Heart right ventricle (tissue), 16 donors: ENCODE results near the gene PCGF5. TPM values are rescaled to one million over a fixed set of nuclear protein-coding genes. Genes with fewer than 3 reads are reported as not detected.
A peak's percentile ranks its signal among the peaks of the same experiment; 100 is the strongest.

Experiments used
- ATAC-seq, 8 donors: fragments of 200-7000 bp; cut with Tn5 transposase; one replicate each; pipeline ENCODE4 v1.9.1; 2020; ENCODE audit warnings: mild to moderate bottlenecking in 8 of 8, moderate library complexity in 8 of 8, moderate number of reproducible peaks in 1 of 8
- DNase-seq, 2 donors: peaks; one replicate each; pipeline ENCODE4 v3.0.0-alpha.2; 2020
- H3K27ac ChIP-seq, 10 donors: fragments of 200-600 bp; sonication (generic) in 2 of 10; one replicate each; pipeline versions ENCODE4 v1.5.0 to v1.8.0; 2020 to 2022; ENCODE audit warnings: mild to moderate bottlenecking in 3 of 10
- H3K27me3 ChIP-seq, 7 donors: fragments of 200-600 bp; one replicate each; pipeline ENCODE4 v1.8.0; 2021 to 2022; ENCODE audit warnings: mild to moderate bottlenecking in 2 of 7
- H3K36me3 ChIP-seq, 9 donors: fragments of 200-600 bp; sonication (generic) in 1 of 9; one replicate each; pipeline versions ENCODE4 v1.5.0 to v1.8.0; 2020 to 2022; ENCODE audit warnings: mild to moderate bottlenecking in 2 of 9
- H3K4me1 ChIP-seq, 9 donors: fragments of 200-600 bp; sonication (generic) in 1 of 9; one replicate each; pipeline versions ENCODE4 v1.5.0 to v1.8.0; 2020 to 2022; ENCODE audit warnings: mild to moderate bottlenecking in 4 of 9
- H3K4me3 ChIP-seq, 10 donors: fragments of 200-600 bp; sonication (generic) in 2 of 10; one replicate each; pipeline versions ENCODE4 v1.5.0 to v1.8.0; 2020 to 2022; ENCODE audit warnings: mild to moderate bottlenecking in 7 of 10, moderate library complexity in 2 of 10
- H3K9me3 ChIP-seq, 11 donors: fragments of 200-600 bp in 10 of 11; sonication (generic) in 2 of 11; one replicate each; pipeline versions ENCODE4 v1.5.0 to v1.8.0; 2013 to 2022; ENCODE audit warnings: mild to moderate bottlenecking in 2 of 11, control low read depth in 1 of 11, moderate library complexity in 1 of 11
- WGBS, 2 donors: extraction: QIAGEN DNeasy Blood & Tissue Kit; methylation state at CpG; one replicate each; pipeline ENCODE4 v1.1.7; 2013; ENCODE audit warnings: inconsistent platforms in 1 of 2; 5-methylcytosine and 5-hydroxymethylcytosine counted together
- intact Hi-C, 10 donors: fragments of 100-400 bp; cut with DNase I; formaldehyde crosslinking; loops; one replicate each; pipeline versions ENCODE4 v1.11.1 to v1.14.2; 2022
- polyA plus RNA-seq, 2 donors: library from polyadenylated mRNA; stranded (reverse); fragments of 200-250 nt; gene quantifications; one replicate each; pipeline ENCODE4 v1.2.3, GENCODE V29; 2013
- total RNA-seq, 10 donors: library from RNA; stranded (reverse); fragmentation: NEBNext Ultra II Directional in 3 of 10; extraction: Animal tissue kit (Norgen Biotek cat#: 25700) in 3 of 10; gene quantifications; one replicate each; pipeline versions ENCODE4 v1.2.1 to v1.2.4, GENCODE V29; 2021 to 2023
- TF ChIP-seq, protein P1 (sequence below), 9 donors: fragments of 200-600 bp; sonication (generic) in 2 of 9; IDR thresholded peaks; one replicate each; pipeline versions ENCODE4 v1.5.0 to v1.8.0; 2021 to 2022; ENCODE audit warnings: antibody characterized with exemption in 9 of 9, mild to moderate bottlenecking in 5 of 9, moderate library complexity in 1 of 9
- donor health status: Arrhythmogenic right ventricular cardiomyopathy.
- donor health status: ischemic (EF 13 %, LVEDD 7.1; RV severe dilation, severe dysfunction).
- donor health status: healthy with polysubstance abuse.
- donor health status: DM: no; HTN: yes; CAD: no.
- donor health status: DM: no; HTN: no; CAD: no.
- donor health status: ischemic (EF 25% LVEDD 6.9; RV normal size, moderate dysfunction).
- donor health status: ischemic (EF 25% LVEDD 5.7; RV mildly dilated, moderate dysfunction).
- donor health status: healthy.
- donor health status: DM: yes; HTN: yes; CAD: no.
- donor health status: Ischemic cardiomyopathy.
- donor health status: ischemic (EF 35%, LVEDD 5.7; RV mildly dilated, moderate dysfunction).
- donor health status: nonischemic (EF 11% LVEDD 7.7; RV severe dilation, severe dysfunction).
- donor health status: DM: yes; HTN: yes; CAD: no.
- donor health status: PGD.
- donor health status: ischemic (EF 29% LVEDD 5.4; RV normal size, mild dysfunction).
- donor health status: nonischemic (EF 23%, LVEDD 6.1; RV moderate dilation, normal function).

PCGF5 gene
- total and polyA plus RNA-seq, 12 donors, result 46.2 to 104 (median 76.5) TPM

DNA sequence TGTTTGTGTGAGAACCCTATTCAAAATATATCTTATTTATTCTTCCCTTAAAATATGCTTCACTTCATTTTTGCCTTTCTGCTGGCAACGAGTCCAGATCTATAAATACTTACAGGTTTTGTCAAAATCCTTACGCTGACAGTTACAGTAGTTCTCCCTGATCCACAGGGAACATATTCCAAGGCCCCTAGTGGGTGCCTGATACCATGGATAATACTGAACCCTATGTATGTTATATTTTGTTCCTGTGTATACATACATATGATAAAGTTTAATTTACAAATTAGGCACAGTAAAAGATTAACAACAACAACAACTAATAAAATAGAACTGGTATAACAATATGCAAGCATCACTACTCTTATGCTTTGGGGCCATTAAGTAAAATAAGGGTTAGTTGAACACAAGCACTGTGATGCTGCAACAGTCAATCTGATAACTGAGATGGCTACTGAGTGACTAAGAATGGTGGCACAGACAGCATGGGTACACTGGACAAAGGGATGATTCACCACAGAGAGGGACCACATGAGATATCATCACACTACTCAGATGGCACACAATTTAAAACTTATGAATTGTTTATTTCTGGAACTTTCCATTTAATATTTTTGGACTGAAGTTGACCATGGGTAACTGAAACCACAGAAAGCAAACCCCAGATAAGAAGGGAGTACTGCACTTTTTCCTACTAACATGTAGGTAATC lies 29.4 kb upstream of the PCGF5 start:
- peak in 2 of 8 donors; percentile 30 to 55 for ATAC-seq
- no peaks in the 10 kb centered on the region for H3K9me3 ChIP-seq
- H3K27ac ChIP-seq, result peak overlapping the region in 3 of 10 donors; percentile 15 to 45 (median 33)
- H3K4me3 ChIP-seq, result no peak overlapping the region
- intact Hi-C loops, result no loop called here
- no peaks in the 10 kb centered on the region for H3K27me3 ChIP-seq
- H3K36me3 ChIP-seq, result no peaks in the 10 kb centered on the region
- no peak for DNase-seq
- TF ChIP-seq, protein P1, sequence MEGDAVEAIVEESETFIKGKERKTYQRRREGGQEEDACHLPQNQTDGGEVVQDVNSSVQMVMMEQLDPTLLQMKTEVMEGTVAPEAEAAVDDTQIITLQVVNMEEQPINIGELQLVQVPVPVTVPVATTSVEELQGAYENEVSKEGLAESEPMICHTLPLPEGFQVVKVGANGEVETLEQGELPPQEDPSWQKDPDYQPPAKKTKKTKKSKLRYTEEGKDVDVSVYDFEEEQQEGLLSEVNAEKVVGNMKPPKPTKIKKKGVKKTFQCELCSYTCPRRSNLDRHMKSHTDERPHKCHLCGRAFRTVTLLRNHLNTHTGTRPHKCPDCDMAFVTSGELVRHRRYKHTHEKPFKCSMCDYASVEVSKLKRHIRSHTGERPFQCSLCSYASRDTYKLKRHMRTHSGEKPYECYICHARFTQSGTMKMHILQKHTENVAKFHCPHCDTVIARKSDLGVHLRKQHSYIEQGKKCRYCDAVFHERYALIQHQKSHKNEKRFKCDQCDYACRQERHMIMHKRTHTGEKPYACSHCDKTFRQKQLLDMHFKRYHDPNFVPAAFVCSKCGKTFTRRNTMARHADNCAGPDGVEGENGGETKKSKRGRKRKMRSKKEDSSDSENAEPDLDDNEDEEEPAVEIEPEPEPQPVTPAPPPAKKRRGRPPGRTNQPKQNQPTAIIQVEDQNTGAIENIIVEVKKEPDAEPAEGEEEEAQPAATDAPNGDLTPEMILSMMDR (IDR thresholded peaks at IDR 0.05), result no peak
- H3K4me1 ChIP-seq, result peaks cover 0 to 63% (median 34%) of the 10 kb centered on the region in 9 donors
- 38 to 66% methylated on average over 2 of the region's 2 CpGs for WGBS, 2 donors

DNA sequence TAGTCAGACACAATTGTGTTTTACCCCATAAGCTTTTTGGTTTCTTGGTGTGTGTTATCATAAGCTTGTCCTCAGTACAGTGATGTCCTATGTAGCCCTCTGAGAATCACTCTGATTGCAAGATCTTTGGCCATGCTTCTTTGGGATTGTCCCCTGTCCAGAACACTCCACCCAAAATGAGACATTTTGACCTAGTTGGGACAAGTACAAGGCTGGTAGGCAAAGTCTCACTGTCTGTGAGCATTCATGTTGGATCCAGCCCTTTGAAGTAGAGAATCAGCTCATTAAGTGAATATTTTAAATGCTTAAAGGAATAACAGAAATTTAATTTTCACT lies 28.9 kb upstream of the PCGF5 start:
- Histone ChIP-seq H3K27ac (peak overlapping the region in 1 of 10 donors; percentile 13), H3K4me3 (no peak overlapping the region), H3K27me3 (no peaks in the 10 kb centered on the region), H3K36me3 (no peaks in the 10 kb centered on the region), H3K4me1 (peaks cover 0 to 64% (median 33%) of the 10 kb centered on the region in 9 donors), H3K9me3 (no peaks in the 10 kb centered on the region)
- ATAC-seq, result peak in 3 of 8 donors; percentile 19 to 64 (median 26)
- TF ChIP-seq, protein P1 (IDR thresholded peaks at IDR 0.05), result no peak
- no peak for DNase-seq
- intact Hi-C loops, result no loop called here

DNA sequence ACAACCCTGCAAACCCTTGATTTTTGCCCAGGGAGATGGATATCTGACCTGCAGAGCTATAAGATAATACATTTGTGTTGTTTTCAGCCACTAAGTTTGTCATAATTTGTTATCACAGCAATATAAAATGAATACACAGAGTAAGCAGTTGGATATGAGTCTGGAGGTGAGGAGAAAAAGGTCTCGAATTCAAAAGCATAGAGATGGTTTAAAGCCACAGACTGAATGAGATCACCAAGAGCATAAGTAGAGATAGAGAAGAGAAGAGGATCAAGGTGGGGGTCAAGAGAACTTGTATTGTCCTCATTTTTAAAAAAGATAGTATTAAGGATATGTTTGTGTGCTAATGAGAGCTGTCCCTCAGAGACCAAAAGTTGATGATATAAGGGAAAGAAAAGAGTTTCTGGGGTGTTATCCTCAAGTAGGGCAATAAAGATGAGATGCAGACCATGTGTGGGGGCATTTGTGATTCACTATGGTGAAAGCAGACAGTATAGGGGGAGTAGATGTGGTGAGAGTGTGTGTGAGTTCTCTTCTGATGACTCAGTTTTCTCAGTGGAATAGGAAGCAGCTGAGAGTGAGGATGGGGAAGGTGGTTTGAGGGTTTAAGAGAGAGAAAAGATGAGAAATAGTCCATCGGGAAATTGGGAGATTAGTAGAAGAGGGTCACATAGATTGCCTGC lies 25.8 kb upstream of the PCGF5 start:
- TF ChIP-seq, protein P1 (IDR thresholded peaks at IDR 0.05), result no peak
- Histone ChIP-seq H3K4me3 (no peak overlapping the region), H3K27me3 (no peaks in the 10 kb centered on the region), H3K36me3 (no peaks in the 10 kb centered on the region), H3K9me3 (no peaks in the 10 kb centered on the region), H3K4me1 (peaks cover 0 to 80% (median 59%) of the 10 kb centered on the region in 9 donors), H3K27ac (no peak overlapping the region)
- ATAC-seq (no peak), DNase-seq (no peak)
- 91 to 92% methylated on average over 2 of the region's 2 CpGs for WGBS, 2 donors
- intact Hi-C loops, result no loop called here

DNA sequence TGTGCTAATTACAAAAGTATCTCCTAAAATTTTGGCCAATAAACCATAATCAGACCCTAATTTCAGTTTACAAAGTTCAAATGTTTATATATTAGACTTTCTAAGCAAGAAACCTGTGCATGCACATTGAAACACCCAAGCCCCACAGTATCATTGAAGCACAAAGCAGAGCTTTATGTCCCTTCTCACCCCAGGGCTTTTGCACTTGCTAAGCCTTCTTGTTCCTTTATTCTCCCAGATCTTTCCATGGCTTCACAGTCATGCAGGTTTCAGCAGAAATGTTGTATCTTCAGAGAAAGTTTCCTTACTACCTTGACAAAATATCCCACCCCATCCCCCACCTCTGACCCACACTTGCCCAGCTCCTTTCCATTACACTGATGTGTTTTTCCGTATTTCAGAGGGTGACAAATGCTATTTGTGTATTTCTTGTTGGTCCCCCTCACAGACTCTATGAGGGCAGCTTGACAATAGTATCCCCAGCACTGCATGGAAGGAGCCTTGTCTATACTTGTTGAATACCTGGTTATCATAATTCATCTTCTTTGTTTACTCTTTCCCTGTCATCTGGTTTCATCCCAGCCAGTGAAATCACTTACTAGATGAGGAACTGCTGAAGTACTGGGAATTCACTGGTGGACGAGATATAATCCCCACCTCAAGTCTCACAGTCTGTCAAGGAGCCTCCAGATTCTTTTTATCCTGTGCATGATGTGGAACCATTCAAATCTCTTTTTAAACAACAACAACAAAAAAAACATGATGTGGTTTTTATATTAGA lies 24.0 kb upstream of the PCGF5 start:
- 70 to 74% methylated on average over 2 of the region's 2 CpGs for WGBS, 2 donors
- H3K4me1 ChIP-seq, result peaks cover 0 to 82% (median 59%) of the 10 kb centered on the region in 9 donors

More for the DNA sequence above, 24.0 kb upstream of the PCGF5 start:
- no peak for ATAC-seq
- intact Hi-C loops, result no loop called here
- H3K36me3 ChIP-seq, result no peaks in the 10 kb centered on the region
- peak overlapping the region in 4 of 10 donors; percentile 13 to 39 (median 26) for H3K27ac ChIP-seq
- no peaks in the 10 kb centered on the region for H3K9me3 ChIP-seq
- TF ChIP-seq, protein P1 (IDR thresholded peaks at IDR 0.05), result no peak
- H3K4me3 ChIP-seq, result no peak overlapping the region
- no peaks in the 10 kb centered on the region for H3K27me3 ChIP-seq
- no peak for DNase-seq
